A549 treated with RU486 at 1 μM for 4 hours (cell line): ENCODE measurements around the gene USHBP1. TPM values are rescaled to one million over a fixed set of nuclear protein-coding genes. Genes with fewer than 3 reads are reported as not detected.

Experiments used
- total RNA-seq: library from RNA; stranded (reverse); fragments of 200-300 nt; extraction: Qiagen RNA extraction; gene quantifications from 5 replicates; pipeline ENCODE4 v1.2.3, GENCODE V29; 2022; ENCODE audit warnings: low read depth

Gene USHBP1
- total RNA-seq: not detected in 5 replicates

GRCh38 chr19:17264641-17264979 is at the start of gene USHBP1:
Gene USHBP1, minus strand, starts transcription at chr19:17264745. Its CDS starts 446 bp downstream, at chr19:17264299.

GRCh38 chr19:17309198-17309964 is 44.8 kb upstream of the USHBP1 start, which contains the start of gene DDA1:
Gene DDA1, plus strand, starts transcription at chr19:17309563. Its CDS starts 92 bp downstream, at chr19:17309655.

GRCh38 chr19:17305517-17306284 is 41.2 kb upstream of the USHBP1 start, which contains the start of gene MRPL34:
Gene MRPL34, plus strand, starts transcription at chr19:17305872. Its CDS starts 21 bp downstream, at chr19:17305893.

GRCh38 chr19:17303167-17303939 is 38.8 kb upstream of the USHBP1 start, which contains the start of gene ABHD8:
Gene ABHD8, minus strand, starts transcription at chr19:17303425. Its CDS starts 1,809 bp downstream, at chr19:17301616.

GRCh38 chr19:17281391-17282304 is 17.1 kb upstream of the USHBP1 start, which contains the start of gene ANKLE1:
Gene ANKLE1, plus strand, starts transcription at chr19:17281901. Its CDS starts 20 bp downstream, at chr19:17281921.

GRCh38 chr19:17266975-17267788 is 2.6 kb upstream of the USHBP1 start, which contains the start of gene BABAM1:
Gene BABAM1, plus strand, starts transcription at chr19:17267443. Its CDS starts 1,364 bp downstream, at chr19:17268807.

GRCh38 chr19:17245535-17245984 is 19.0 kb downstream of the USHBP1 start, which contains the start of gene NR2F6:
Gene NR2F6, minus strand, starts transcription at chr19:17245919. Its CDS starts 699 bp downstream, at chr19:17245220.

GRCh38 chr19:17226002-17226933 is 38.3 kb downstream of the USHBP1 start, which contains the start of gene OCEL1:
Gene OCEL1, plus strand, starts transcription at chr19:17226226. Its CDS starts 22 bp downstream, at chr19:17226248.

GRCh38 chr19:17215127-17215971 is 49.2 kb downstream of the USHBP1 start, which contains the start of gene USE1:
Gene USE1, plus strand, starts transcription at chr19:17215357. Its CDS starts 49 bp downstream, at chr19:17215406.

Other genes starting within 250 kb of the USHBP1 start
- gene CPAMD8, start 237.9 kb downstream of the USHBP1 start, total RNA-seq: 0.21 TPM in 1 of 5 replicates, not detected in the others
- gene HAUS8, start 189.3 kb downstream of the USHBP1 start, total RNA-seq: 11.4 to 18.1 TPM (median 14.6 TPM) in 5 replicates
- 26.8 to 35.7 TPM (median 30.4 TPM) in 5 replicates for gene MYO9B, start 189.0 kb downstream of the USHBP1 start, total RNA-seq
- gene USE1, start 49.4 kb downstream of the USHBP1 start, total RNA-seq: 12.8 to 17.5 TPM (median 14.7 TPM) in 5 replicates
- gene OCEL1, start 38.5 kb downstream of the USHBP1 start, total RNA-seq: 9.5 to 16.1 TPM (median 11.8 TPM) in 5 replicates
- gene NR2F6, start 18.8 kb downstream of the USHBP1 start, total RNA-seq: 30.9 to 70.2 TPM (median 67.8 TPM) in 5 replicates
- gene BABAM1, start 2.7 kb upstream of the USHBP1 start, total RNA-seq: 59.3 to 66.2 TPM (median 64.7 TPM) in 5 replicates
- gene ANKLE1, start 17.2 kb upstream of the USHBP1 start, total RNA-seq: 0.17 to 0.63 TPM (median 0.46 TPM) in 5 replicates
- gene ABHD8, start 38.7 kb upstream of the USHBP1 start, total RNA-seq: 2.6 to 4.5 TPM (median 4.2 TPM) in 5 replicates
- 61.3 to 102 TPM (median 91.5 TPM) in 5 replicates for gene MRPL34, start 41.1 kb upstream of the USHBP1 start, total RNA-seq
- 61.9 to 81.0 TPM (median 68.9 TPM) in 5 replicates for gene DDA1, start 44.8 kb upstream of the USHBP1 start, total RNA-seq
- 2.3 to 4.3 TPM (median 3.3 TPM) in 5 replicates for gene ANO8, start 70.1 kb upstream of the USHBP1 start, total RNA-seq
- 15.9 to 23.4 TPM (median 19.3 TPM) in 5 replicates for gene GTPBP3, start 72.8 kb upstream of the USHBP1 start, total RNA-seq
- not detected in 5 replicates for gene PLVAP, start 112.6 kb upstream of the USHBP1 start, total RNA-seq
- not detected in 5 replicates for gene CCDC194, start 129.5 kb upstream of the USHBP1 start, total RNA-seq
- 0.13 to 0.15 TPM in 2 of 5 replicates, not detected in the others for gene BST2, start 140.9 kb upstream of the USHBP1 start, total RNA-seq
- 26.9 to 42.8 TPM (median 38.0 TPM) in 5 replicates for gene MVB12A, start 155.3 kb upstream of the USHBP1 start, total RNA-seq
- 0.47 to 0.94 TPM (median 0.85 TPM) in 5 replicates for gene TMEM221, start 183.9 kb upstream of the USHBP1 start, total RNA-seq
- not detected in 5 replicates for gene NXNL1, start 196.2 kb upstream of the USHBP1 start, total RNA-seq
- gene SLC27A1, start 205.8 kb upstream of the USHBP1 start, total RNA-seq: 2.1 to 3.5 TPM (median 2.7 TPM) in 5 replicates
- 47.5 to 79.9 TPM (median 67.0 TPM) in 5 replicates for gene PGLS, start 246.9 kb upstream of the USHBP1 start, total RNA-seq